ENCODE data around the gene SLC30A2. TPM values are rescaled to one million over a fixed set of nuclear protein-coding genes. Genes with fewer than 3 reads are reported as not detected.

Gene SLC30A2
- total and polyA plus RNA-seq, 2 experiments from 2014 or later, result 1.3 to 1.8 TPM

- Histone ChIP-seq H3K4me3 (no peak overlapping the region), H3K27me3 (no peaks in the 10 kb centered on the region), H3K36me3 (no peaks in the 10 kb centered on the region), H3K9me3 (ENCODE audit: low read depth) (no peaks in the 10 kb centered on the region), H3K4me1 (ENCODE audit: low read depth) (peaks cover 14% of the 10 kb centered on the region), H3K27ac (no peak overlapping the region)
- TF ChIP-seq CTCF (IDR thresholded peaks at IDR 0.05; ENCODE audit: low read depth, low read length), result no peak
- no peak for DNase-seq (ENCODE audit: low read depth in 1 of 2, low spot score in 1 of 2)
Measured at GRCh38 chr1:26032656-26033357, 13.1 kb downstream of the SLC30A2 start.

GRCh38 chr1:26031611-26032220 lies 14.2 kb downstream of the SLC30A2 start:
- H3K9me3 ChIP-seq (ENCODE audit: low read depth), result no peaks in the 10 kb centered on the region
- no peak overlapping the region for H3K4me3 ChIP-seq
- H3K27ac ChIP-seq, result no peak overlapping the region
- no peak for DNase-seq (ENCODE audit: low read depth in 1 of 2, low spot score in 1 of 2)
- peaks cover 11% of the 10 kb centered on the region for H3K4me1 ChIP-seq (ENCODE audit: low read depth)
- no peak for TF ChIP-seq CTCF (IDR thresholded peaks at IDR 0.05; ENCODE audit: low read depth, low read length)
- H3K36me3 ChIP-seq, result no peaks in the 10 kb centered on the region
- no peaks in the 10 kb centered on the region for H3K27me3 ChIP-seq

GRCh38 chr1:26031196-26031595 lies 14.7 kb downstream of the SLC30A2 start:
- DNase-seq (ENCODE audit: low read depth in 1 of 2, low spot score in 1 of 2), result no peak
- Histone ChIP-seq H3K36me3 (no peaks in the 10 kb centered on the region), H3K4me1 (ENCODE audit: low read depth) (peaks cover 6% of the 10 kb centered on the region), H3K9me3 (ENCODE audit: low read depth) (no peaks in the 10 kb centered on the region), H3K27me3 (no peaks in the 10 kb centered on the region), H3K4me3 (no peak overlapping the region), H3K27ac (no peak overlapping the region)
- TF ChIP-seq CTCF (IDR thresholded peaks at IDR 0.05; ENCODE audit: low read depth, low read length), result no peak

GRCh38 chr1:26029864-26030481 lies 15.9 kb downstream of the SLC30A2 start:
- TF ChIP-seq CTCF (IDR thresholded peaks at IDR 0.05; ENCODE audit: low read depth, low read length), result no peak
- no peak overlapping the region for H3K4me3 ChIP-seq
- no peaks in the 10 kb centered on the region for H3K36me3 ChIP-seq
- DNase-seq (ENCODE audit: low read depth in 1 of 2, low spot score in 1 of 2), result no peak
- no peaks in the 10 kb centered on the region for H3K9me3 ChIP-seq (ENCODE audit: low read depth)
- H3K27me3 ChIP-seq, result no peaks in the 10 kb centered on the region
- H3K4me1 ChIP-seq (ENCODE audit: low read depth), result peaks cover 5% of the 10 kb centered on the region
- H3K27ac ChIP-seq, result no peak overlapping the region

GRCh38 chr1:26029054-26029863 lies 16.7 kb downstream of the SLC30A2 start:
- TF ChIP-seq CTCF (IDR thresholded peaks at IDR 0.05; ENCODE audit: low read depth, low read length), result no peak
- no peaks in the 10 kb centered on the region for H3K36me3 ChIP-seq
- no peak for DNase-seq (ENCODE audit: low read depth in 1 of 2, low spot score in 1 of 2)
- H3K4me3 ChIP-seq, result no peak overlapping the region
- H3K9me3 ChIP-seq (ENCODE audit: low read depth), result no peaks in the 10 kb centered on the region
- H3K27ac ChIP-seq, result no peak overlapping the region
- no peaks in the 10 kb centered on the region for H3K4me1 ChIP-seq (ENCODE audit: low read depth)
- H3K27me3 ChIP-seq, result no peaks in the 10 kb centered on the region

All from cardiac muscle cell (in vitro differentiated cells and primary cell).